Kidney (tissue), 14 donors: ENCODE measurements around the gene SEC23B. TPM values are rescaled to one million over a fixed set of nuclear protein-coding genes. Genes with fewer than 3 reads are reported as not detected.

Experiments used
- DNase-seq, 5 donors: peaks; one replicate each; pipeline ENCODE4 v3.0.0-alpha.2; 2013 to 2020
- FAIRE-seq: peaks from 2 replicates; lab custom pipeline; 2012; peaks lifted over from hg19 to GRCh38; lab: Jason Lieb, UNC
- H3K27ac ChIP-seq, 2 donors: one replicate each; pipeline ENCODE4 v1.7.0; 2013; ENCODE audit warnings: low read depth in 2 of 2, low read length in 2 of 2, inconsistent platforms in 1 of 2
- H3K27me3 ChIP-seq: one replicate; pipeline ENCODE4 v1.7.1; 2013; ENCODE audit warnings: low read length, inconsistent platforms; ENCODE audit not compliant: control insufficient read depth, insufficient read depth
- H3K36me3 ChIP-seq, 3 donors: one replicate each; pipeline versions ENCODE4 v1.7.0 to v1.7.1; 2013; ENCODE audit warnings: low read length in 3 of 3, control low read depth in 1 of 3, inconsistent platforms in 1 of 3; ENCODE audit not compliant: insufficient read depth in 3 of 3, control insufficient read depth in 2 of 3
- H3K4me1 ChIP-seq, 3 donors: one replicate each; pipeline versions ENCODE4 v1.7.0 to v1.7.1; 2013; ENCODE audit warnings: low read length in 3 of 3, inconsistent platforms in 1 of 3, low read depth in 1 of 3; ENCODE audit not compliant: control insufficient read depth in 2 of 3, insufficient read depth in 2 of 3
- H3K4me3 ChIP-seq, 3 donors: one replicate each; pipeline versions ENCODE4 v1.7.0 to v1.8.1; 2013; ENCODE audit warnings: low read length in 3 of 3, control low read depth in 1 of 3, inconsistent platforms in 1 of 3
- H3K9ac ChIP-seq, 3 donors: one replicate each; pipeline versions ENCODE4 v1.7.0 to v1.7.1; 2013; ENCODE audit warnings: low read length in 3 of 3, control low read depth in 1 of 3, inconsistent platforms in 1 of 3
- H3K9me3 ChIP-seq, 3 donors: one replicate each; pipeline versions ENCODE4 v1.7.0 to v1.7.1; 2013; ENCODE audit warnings: low read length in 3 of 3, control low read depth in 1 of 3, inconsistent platforms in 1 of 3; ENCODE audit not compliant: control insufficient read depth in 2 of 3, insufficient read depth in 1 of 3
- CTCF ChIP-seq: IDR thresholded peaks from 3 replicates; pipeline ENCODE4 v1.5.1; 2012; ENCODE audit warnings: mild to moderate bottlenecking, moderate library complexity, borderline replicate concordance; ENCODE audit not compliant: insufficient read depth; ENCODE audit errors: extremely low read depth
- intact Hi-C: fragments of 100-400 bp; cut with DNase I; formaldehyde crosslinking; loops from one replicate; pipeline ENCODE4 v1.11.1; 2022
- polyA plus RNA-seq: library from polyadenylated mRNA; stranded (reverse); fragments of 350-450 nt; fragmentation: Illumina TruSeq; extraction: RNeasy Lipid Tissue Mini Kit (QIAGEN cat#74804); gene quantifications from one replicate; pipeline ENCODE4 v1.2.3, GENCODE V29; 2014; ENCODE audit warnings: low read depth, low replicate concordance; ENCODE audit not compliant: insufficient read depth
- total RNA-seq: library from RNA; stranded (reverse); fragmentation: NEBNext Ultra II Directional; extraction: Animal tissue kit (Norgen Biotek cat#: 25700); gene quantifications from one replicate; pipeline ENCODE4 v1.2.1, GENCODE V29; 2021
- donor health status: control.
- donor health status: control.
- donor health status: control.
- donor health status: control.
- donor health status: control.
- donor health status: DM: yes; HTN: yes; CAD: no.
- donor health status: Normal renal cell carcinoma (clear cell type).

Gene SEC23B
- total and polyA plus RNA-seq, 2 donors from 2014 or later, result 46.4 to 67.3 TPM

GRCh38 chr20:18477821-18478220 is 29.9 kb upstream of the SEC23B start:
- H3K27me3 ChIP-seq, result no peaks in the 10 kb centered on the region
- H3K4me1 ChIP-seq, result no peaks in the 10 kb centered on the region
- H3K36me3 ChIP-seq, result peaks cover 6 to 28% (median 26%) of the 10 kb centered on the region in 3 donors
- FAIRE-seq (no peak), DNase-seq (no peak)
- H3K4me3 ChIP-seq, result no peak overlapping the region
- no peak for TF ChIP-seq CTCF
- no peak overlapping the region for H3K9ac ChIP-seq
- no peak overlapping the region for H3K27ac ChIP-seq
- intact Hi-C loops, result no loop called here
- H3K9me3 ChIP-seq, result no peaks in the 10 kb centered on the region

GRCh38 chr20:18481596-18481995 is 26.1 kb upstream of the SEC23B start:
- intact Hi-C loops, result no loop called here
- Histone ChIP-seq H3K27me3 (no peaks in the 10 kb centered on the region), H3K9me3 (no peaks in the 10 kb centered on the region), H3K9ac (no peak overlapping the region), H3K27ac (no peak overlapping the region), H3K36me3 (peaks cover 4 to 28% (median 7%) of the 10 kb centered on the region in 3 donors), H3K4me1 (no peaks in the 10 kb centered on the region), H3K4me3 (no peak overlapping the region)
- FAIRE-seq (no peak), DNase-seq (no peak)
- no peak for TF ChIP-seq CTCF

GRCh38 chr20:18488301-18488700 is 19.4 kb upstream of the SEC23B start:
- no peak for TF ChIP-seq CTCF
- intact Hi-C loops, result no loop called here
- FAIRE-seq (no peak), DNase-seq (no peak)
- Histone ChIP-seq H3K4me3 (no peak overlapping the region), H3K36me3 (peaks cover 0 to 27% (median 4%) of the 10 kb centered on the region in 3 donors), H3K4me1 (no peaks in the 10 kb centered on the region), H3K27me3 (no peaks in the 10 kb centered on the region), H3K9ac (no peak overlapping the region), H3K9me3 (no peaks in the 10 kb centered on the region), H3K27ac (no peak overlapping the region)

- peak overlapping the region in 2 of 3 donors; percentile 81 to 86 for H3K9ac ChIP-seq
- FAIRE-seq (no peak), DNase-seq (peak in 4 of 5 donors; percentile 14 to 41 (median 32))
- no peak for TF ChIP-seq CTCF
- no peaks in the 10 kb centered on the region for H3K27me3 ChIP-seq
- no peaks in the 10 kb centered on the region for H3K9me3 ChIP-seq
- no peak overlapping the region for H3K27ac ChIP-seq
- peaks cover 0 to 8% (median 0%) of the 10 kb centered on the region in 3 donors for H3K36me3 ChIP-seq
- peak overlapping the region; percentile 73 to 95 (median 92) for H3K4me3 ChIP-seq
- peaks cover 0 to 4% (median 0%) of the 10 kb centered on the region in 3 donors for H3K4me1 ChIP-seq
- intact Hi-C loops, result no loop called here
Observed at GRCh38 chr20:18496042-18496441, 11.7 kb upstream of the SEC23B start.
